Right lobe of liver (tissue), 4 donors: ENCODE measurements around the gene KDM1A.
"Not testable (repeated sequence)": the region's sequence is repeated elsewhere in the genome, so short reads cannot be mapped to it uniquely, and the experiment has no call there.

Experiments used
- CTCF ChIP-seq, 4 donors: fragments of 200-600 bp in 3 of 4; fragments of 450-650 bp in 1 of 4; IDR thresholded peaks; one replicate each; pipeline versions ENCODE4 v1.5.1 to v1.8.0; 2016 to 2022; ENCODE audit warnings: antibody characterized with exemption in 4 of 4, mild to moderate bottlenecking in 2 of 4
- POLR2A ChIP-seq: fragments of 450-650 bp; IDR thresholded peaks from one replicate; pipeline ENCODE4 v1.6.1; 2017; ENCODE audit warnings: antibody characterized with exemption, mild to moderate bottlenecking
- donor health status: DM: no; HTN: no; CAD: no.
- donor health status: DM: no; HTN: no; CAD: no.
- donor health status: DM: no; HTN: yes; CAD: no.

GRCh38 chr1:22992384-22992783 lies 26.9 kb upstream of the KDM1A start:
- TF ChIP-seq CTCF (IDR thresholded peaks at IDR 0.05); POLR2A: not testable (repeated sequence)
